Activated naive CD4-positive, alpha-beta T cell (primary cell): ENCODE results near the gene NKIRAS2.
"Not testable (repeated sequence)": the region's sequence is repeated elsewhere in the genome, so short reads cannot be mapped to it uniquely, and the experiment has no call there.

ENCODE experiments used
- DNase-seq, 4 experiments: peaks; one replicate each; lab custom pipeline; 2025; lab: John Stamatoyannopoulos, UW

NKIRAS2 gene

GRCh38 chr17:41998497-41998896 lies 21.4 kb upstream of the NKIRAS2 start:
- DNase-seq: no peak

GRCh38 chr17:42000413-42001133 lies 19.3 kb upstream of the NKIRAS2 start:
- DNase-seq: no peak

- no peak for DNase-seq
Observed at GRCh38 chr17:42001729-42002128, 18.2 kb upstream of the NKIRAS2 start.

GRCh38 chr17:42002175-42002791 lies 17.6 kb upstream of the NKIRAS2 start:
- DNase-seq: no peak

GRCh38 chr17:42002792-42003301 lies 17.0 kb upstream of the NKIRAS2 start:
- no peak for DNase-seq

- DNase-seq: no peak
Observed at GRCh38 chr17:42005166-42005565, 14.7 kb upstream of the NKIRAS2 start.

- DNase-seq: no peak
Observed at GRCh38 chr17:42009170-42009569, 10.7 kb upstream of the NKIRAS2 start.

GRCh38 chr17:42010266-42010680 lies 9.6 kb upstream of the NKIRAS2 start:
- DNase-seq: not testable (repeated sequence)

- DNase-seq: no peak
Observed at GRCh38 chr17:42010898-42011516, 8.9 kb upstream of the NKIRAS2 start.

GRCh38 chr17:42012363-42012762 lies 7.5 kb upstream of the NKIRAS2 start:
- DNase-seq: not testable (repeated sequence)

- DNase-seq: not testable (repeated sequence)
Observed at GRCh38 chr17:42013740-42014139, 6.2 kb upstream of the NKIRAS2 start.

- DNase-seq: peak in 1 of 4 experiments; percentile 6
Observed at GRCh38 chr17:42016411-42016831, 3.5 kb upstream of the NKIRAS2 start.

- peak; percentile 80 to 87 (median 84) for DNase-seq
Observed at GRCh38 chr17:42016941-42017865, 2.7 kb upstream of the NKIRAS2 start, which contains the start of gene DNAJC7. DNAJC7 (minus strand) TSS chr17:42017439; CDS start chr17:42017416, 23 bp downstream.

- DNase-seq: no peak
Observed at GRCh38 chr17:42017866-42018200, 2.1 kb upstream of the NKIRAS2 start.

GRCh38 chr17:42018339-42018738 lies 1.6 kb upstream of the NKIRAS2 start:
- no peak for DNase-seq

GRCh38 chr17:42018988-42019387 lies 902 bp upstream of the NKIRAS2 start:
- DNase-seq: no peak

GRCh38 chr17:42020845-42021244 lies 955 bp downstream of the NKIRAS2 start:
- DNase-seq: not testable (repeated sequence)

- no peak for DNase-seq
Observed at GRCh38 chr17:42023524-42024349, 3.8 kb downstream of the NKIRAS2 start.

GRCh38 chr17:42025191-42025579 lies 5.3 kb downstream of the NKIRAS2 start:
- no peak for DNase-seq

- no peak for DNase-seq
Observed at GRCh38 chr17:42025936-42026335, 6.0 kb downstream of the NKIRAS2 start.
